Measurements from ENCODE around the gene SPTBN5.

- no peak for TF ChIP-seq CTCF (IDR thresholded peaks at IDR 0.05)
- no peak for TF ChIP-seq ZFX (IDR thresholded peaks at IDR 0.05; ENCODE audit: borderline replicate concordance)
Measured at GRCh38 chr15:41877631-41878354, 16.1 kb downstream of the SPTBN5 start.
